Stimulated activated naive CD4-positive, alpha-beta T cell (primary cell): ENCODE results near the gene MYO18A.
"Not testable (repeated sequence)": the region's sequence is repeated elsewhere in the genome, so short reads cannot be mapped to it uniquely, and the experiment has no call there.

Source experiments
- DNase-seq, 6 experiments: peaks; one replicate each; lab custom pipeline; 2025; lab: John Stamatoyannopoulos, UW

Gene MYO18A

GRCh38 chr17:29147682-29148081 is 32.5 kb downstream of the MYO18A start:
- no peak for DNase-seq

- not testable (repeated sequence) for DNase-seq
Observed at GRCh38 chr17:29147228-29147627, 33.0 kb downstream of the MYO18A start.

DNA sequence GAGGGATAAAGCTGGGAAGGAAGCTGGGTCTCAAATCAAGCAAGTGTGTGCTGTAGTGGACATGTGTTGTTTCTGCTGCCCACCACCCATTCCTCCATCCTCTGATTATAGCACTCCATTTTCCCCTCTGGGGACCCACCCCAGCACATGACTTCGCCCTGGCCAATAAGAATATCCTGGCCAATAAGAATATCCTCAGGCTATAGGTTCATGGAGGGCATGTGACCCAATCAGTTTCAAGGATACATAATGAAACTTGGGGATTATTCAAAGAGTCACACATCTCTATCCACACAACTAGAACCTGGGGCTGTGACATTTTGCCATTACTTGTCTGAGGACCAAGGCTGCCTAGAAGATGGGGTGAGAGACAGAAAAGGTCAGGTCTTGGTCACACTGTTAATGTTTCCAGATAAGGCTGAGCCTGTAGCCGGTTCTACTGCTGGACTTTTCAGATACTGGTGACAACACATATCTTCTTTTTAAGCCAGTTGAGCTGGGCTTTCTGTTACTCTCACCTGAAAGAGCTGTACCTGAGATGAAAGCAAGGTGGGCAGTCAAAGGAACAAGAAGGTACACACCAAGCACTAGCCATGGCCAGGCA is 33.7 kb downstream of the MYO18A start:
- DNase-seq, result no peak

GRCh38 chr17:29145289-29146073 is 34.7 kb downstream of the MYO18A start:
- peak; percentile 32 to 70 (median 58) for DNase-seq

DNA sequence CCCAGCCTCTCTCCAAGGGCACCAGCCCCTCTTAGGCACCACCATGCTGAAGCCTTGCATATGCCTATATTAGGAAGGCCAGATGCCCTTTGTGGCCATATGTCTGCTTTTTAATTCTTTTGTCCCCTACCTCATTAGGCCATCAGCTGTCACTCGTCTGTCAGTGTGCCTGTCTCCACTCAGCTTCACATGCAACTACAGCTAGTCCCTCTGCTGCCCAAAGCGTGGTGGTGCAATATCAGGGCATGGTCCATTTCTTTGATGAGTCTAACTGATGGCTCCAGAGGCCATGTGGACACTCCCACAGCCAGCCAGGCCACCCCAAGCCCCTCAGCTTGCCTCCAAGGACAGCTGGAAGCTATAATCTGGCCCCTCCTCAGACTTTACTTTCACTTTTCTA is 36.3 kb downstream of the MYO18A start:
- DNase-seq, result no peak

DNA sequence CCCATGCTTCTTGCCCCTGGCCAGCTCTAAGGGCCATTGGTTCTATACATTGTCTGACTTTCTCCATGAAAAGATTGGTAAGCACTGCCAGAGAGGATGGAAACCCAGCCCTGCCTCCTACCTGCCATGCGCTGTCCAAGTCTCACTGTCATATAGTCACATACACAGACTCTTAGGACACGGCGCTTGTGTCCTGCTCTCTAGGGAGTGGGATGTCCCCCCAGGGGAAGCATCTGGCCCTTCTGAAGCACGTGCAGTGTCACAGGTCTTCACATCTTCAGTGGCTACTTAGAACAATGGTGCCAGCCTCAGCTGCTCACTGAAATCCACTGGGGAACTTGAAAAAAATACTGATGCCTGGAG is 38.7 kb downstream of the MYO18A start:
- peak in 1 of 6 experiments; percentile 36 for DNase-seq

- DNase-seq, result peak; percentile 40 to 63 (median 54)
Observed at GRCh38 chr17:29140631-29141513, 39.3 kb downstream of the MYO18A start.

DNA sequence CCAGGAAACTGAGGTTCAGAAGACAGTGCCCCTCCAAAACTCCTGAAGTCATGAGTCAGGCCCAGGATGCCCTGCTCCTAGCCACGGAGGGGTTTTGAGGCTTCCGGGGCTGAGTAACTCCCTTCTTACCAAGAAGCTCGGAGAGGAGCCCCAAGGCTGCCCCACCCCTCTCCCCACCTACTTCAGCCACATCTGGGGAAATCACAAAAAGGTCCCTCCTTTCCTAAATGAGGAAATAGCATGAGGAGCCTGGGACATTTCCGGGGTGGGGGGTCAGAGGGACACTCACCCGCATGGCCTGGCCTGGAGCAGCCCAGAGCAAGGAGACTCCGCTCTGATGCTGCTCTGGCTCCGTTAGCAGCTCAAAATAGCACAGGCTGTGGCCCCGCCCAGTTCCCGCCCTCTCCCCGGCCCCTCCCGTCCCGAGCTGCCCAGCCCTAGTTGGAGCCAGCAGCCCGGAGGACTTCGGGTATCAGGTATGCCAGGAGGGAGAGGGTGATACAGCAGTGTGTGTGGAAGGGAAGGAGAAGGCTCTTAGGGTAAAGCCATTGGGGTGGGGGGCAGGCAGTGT is 40.1 kb downstream of the MYO18A start:
- peak; percentile 30 to 71 (median 60) for DNase-seq

GRCh38 chr17:29138971-29139691 is 41.1 kb downstream of the MYO18A start:
- peak in 3 of 6 experiments; percentile 24 to 38 (median 25) for DNase-seq

GRCh38 chr17:29138184-29138955 is 41.8 kb downstream of the MYO18A start:
- peak in 3 of 6 experiments; percentile 8 to 17 (median 13) for DNase-seq

- DNase-seq, result no peak
Observed at GRCh38 chr17:29136998-29137730, 43.0 kb downstream of the MYO18A start.

DNA sequence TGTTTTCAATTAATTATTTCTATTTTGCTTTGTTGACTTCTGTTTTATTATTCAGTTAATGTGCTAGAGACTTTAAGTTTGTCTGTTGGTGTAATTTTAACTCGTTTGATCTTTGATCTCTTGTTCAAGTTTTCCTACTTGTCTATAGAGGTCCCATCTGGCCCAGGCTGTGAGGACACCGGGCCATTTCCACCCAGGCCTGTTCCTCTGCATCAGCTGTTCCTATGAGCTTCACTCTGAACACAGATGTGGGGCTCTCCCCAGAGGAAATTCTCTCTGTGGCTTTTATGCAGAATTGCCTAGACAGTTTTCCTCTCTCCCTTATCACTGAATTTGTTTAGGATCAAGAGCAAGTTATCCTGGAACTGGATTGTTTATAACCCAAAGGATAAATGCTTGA is 44.7 kb downstream of the MYO18A start:
- no peak for DNase-seq

DNA sequence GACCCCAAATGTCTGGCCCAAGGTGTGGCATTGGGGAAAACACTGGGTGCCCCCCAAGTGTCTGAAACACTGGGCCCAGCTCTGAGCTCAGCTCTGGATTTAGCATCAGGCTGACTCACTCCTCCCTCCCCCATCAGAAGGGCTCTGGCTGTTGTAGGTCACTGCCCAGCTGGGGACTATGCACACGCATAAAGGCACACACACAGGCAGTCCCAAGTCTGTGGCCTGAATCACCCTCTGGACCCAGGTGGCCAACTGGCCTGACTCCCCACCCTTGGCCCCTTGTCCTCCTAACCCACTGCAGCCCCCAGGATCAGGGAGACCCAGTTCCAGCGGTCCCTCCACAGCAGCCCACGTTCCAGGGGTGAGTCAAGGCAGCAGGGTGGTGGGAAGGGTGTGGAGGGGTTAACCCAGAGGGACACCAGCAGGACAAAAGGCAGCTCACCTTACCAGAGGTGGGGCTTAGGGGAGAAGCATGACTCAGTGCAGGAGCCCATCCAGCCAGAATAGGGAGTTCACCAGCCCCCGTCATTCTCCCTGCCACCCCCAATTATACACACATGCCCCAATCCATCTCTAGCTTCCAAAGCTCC is 47.0 kb downstream of the MYO18A start:
- no peak for DNase-seq

DNA sequence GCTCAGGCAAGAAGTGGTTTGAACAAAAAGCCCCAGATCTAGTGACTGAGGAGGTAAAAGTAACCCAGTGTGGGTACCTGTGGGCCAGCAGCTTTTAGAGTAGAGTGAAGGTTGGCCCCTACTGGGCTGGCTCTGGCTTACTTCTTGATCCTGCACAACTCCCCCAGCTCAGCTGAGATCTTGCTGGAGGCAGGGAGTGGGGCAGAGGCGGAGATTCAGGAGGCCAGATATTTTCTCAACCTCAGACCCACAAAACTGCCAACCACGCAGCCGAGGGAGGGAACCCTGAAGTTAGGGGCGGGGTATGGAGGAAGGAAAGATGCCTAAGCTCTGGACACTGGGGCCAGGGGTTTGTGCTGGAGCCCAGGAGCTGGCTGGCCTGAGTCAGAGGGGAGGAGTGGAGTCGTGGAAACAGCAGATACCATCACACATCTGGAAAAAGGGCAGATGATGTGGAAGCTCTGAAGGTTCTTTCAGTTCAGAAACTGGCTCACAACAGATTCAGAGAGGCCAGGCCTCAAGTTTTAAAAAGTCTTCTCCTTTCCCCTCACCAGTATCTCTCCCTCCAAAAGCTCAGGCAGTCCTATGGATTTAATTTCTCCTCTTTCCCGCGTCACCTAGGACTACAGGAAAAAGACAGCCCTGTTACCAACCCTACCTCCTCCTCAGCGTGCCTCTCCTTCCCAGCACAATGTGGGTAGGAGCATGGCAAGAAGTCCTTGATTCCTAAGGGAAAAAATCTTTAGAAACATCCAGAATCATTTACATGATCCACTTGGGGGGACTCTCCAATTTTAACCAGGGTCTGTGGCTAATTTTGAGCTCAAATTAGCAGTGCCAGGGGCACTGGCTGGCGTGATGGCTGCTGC is 48.1 kb downstream of the MYO18A start:
- no peak for DNase-seq

DNA sequence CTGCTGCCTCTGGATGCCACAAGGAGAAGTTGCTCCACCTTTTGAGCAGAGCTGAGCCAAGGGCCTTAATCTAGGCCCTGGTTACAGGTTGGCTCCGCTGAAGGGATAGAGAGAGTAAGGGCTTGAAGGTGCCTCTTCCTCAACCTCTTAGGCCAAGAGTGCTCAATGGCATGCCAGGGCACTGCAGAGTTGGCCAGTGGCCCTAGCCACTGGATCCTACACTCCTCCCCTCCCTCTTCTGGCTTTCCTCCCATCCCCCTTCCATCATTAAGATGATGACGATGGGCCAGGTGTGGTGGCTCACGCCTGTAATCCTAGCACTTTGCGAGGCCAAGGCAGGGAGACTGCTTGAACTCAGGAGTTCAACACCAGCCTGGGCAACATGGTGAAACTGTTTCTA is 50.5 kb downstream of the MYO18A start:
- no peak for DNase-seq

DNA sequence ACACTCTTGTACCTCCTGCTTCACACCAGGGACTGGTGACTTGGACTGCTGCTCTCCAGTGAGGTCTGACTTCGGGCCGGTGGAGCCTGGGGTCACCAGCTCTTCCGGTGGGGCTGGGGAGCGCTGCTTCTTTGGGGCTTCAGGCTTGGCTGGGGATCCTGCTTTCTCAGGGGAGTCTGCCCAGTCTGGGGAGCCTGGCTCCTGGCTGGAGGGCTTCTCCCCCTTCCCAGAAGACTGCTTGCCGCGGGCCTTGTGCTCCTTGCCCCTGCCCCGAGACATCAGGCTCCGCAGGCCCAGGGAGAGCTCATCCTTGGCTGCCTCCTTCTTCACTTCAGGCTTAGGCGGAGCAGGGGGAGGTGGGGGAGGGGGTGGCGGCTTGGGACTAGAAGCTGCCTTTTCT is 52.4 kb downstream of the MYO18A start:
- no peak for DNase-seq

DNA sequence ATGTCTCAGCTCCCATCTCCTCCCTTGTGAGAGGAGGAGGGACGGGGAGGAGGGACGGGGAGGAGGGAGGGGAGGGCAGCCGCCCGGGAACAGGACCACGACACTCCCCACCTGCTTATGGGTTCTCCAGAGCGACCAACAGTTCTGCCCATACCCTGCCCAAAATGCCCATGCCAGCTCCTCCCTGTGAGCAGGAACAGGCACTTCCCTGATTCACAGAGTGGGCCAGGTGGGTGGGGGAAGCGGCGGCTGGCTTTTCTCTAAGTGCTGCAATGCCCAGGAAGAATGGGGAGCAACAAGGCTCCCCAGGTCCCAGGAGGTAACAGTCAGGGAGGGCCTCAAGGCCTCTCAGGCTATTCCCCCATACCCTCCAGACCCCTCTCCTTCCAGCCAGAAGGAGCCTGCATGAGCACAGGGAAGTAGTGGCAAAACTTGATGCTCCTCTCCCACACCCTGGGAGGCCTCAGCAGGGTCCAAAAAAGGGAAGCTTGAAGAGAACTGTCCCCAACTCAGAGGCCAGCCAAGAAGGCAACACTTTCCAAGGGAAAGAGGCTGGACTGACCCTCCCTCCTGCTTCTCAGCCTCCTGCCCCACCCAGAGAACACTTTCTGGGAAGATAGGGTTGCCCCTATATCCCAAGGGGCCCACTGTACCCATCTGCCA is 53.8 kb downstream of the MYO18A start:
- no peak for DNase-seq

- no peak for DNase-seq
Observed at GRCh38 chr17:29125651-29126050, 54.5 kb downstream of the MYO18A start.
